Esophagus squamous epithelium (tissue), 4 donors: ENCODE data around the gene PLEKHA8.
A peak's percentile ranks its signal among the peaks of the same experiment; 100 is the strongest.

Experiments used
- POLR2A ChIP-seq, 4 donors: fragments of 450-650 bp; IDR thresholded peaks; one replicate each; pipeline ENCODE4 v1.6.1; 2017; ENCODE audit warnings: antibody characterized with exemption in 4 of 4, mild to moderate bottlenecking in 4 of 4, moderate library complexity in 3 of 4
- TF ChIP-seq, protein P1 (sequence below), 6 experiments: fragments of 450-650 bp in 4 of 6; fragments of 200-600 bp in 2 of 6; sonication (generic) in 2 of 6; IDR thresholded peaks; one replicate each; pipeline ENCODE4 v1.5.1; 2016 to 2019; ENCODE audit warnings: antibody characterized with exemption in 6 of 6, mild to moderate bottlenecking in 4 of 6, moderate library complexity in 4 of 6

- TF ChIP-seq, protein P1, sequence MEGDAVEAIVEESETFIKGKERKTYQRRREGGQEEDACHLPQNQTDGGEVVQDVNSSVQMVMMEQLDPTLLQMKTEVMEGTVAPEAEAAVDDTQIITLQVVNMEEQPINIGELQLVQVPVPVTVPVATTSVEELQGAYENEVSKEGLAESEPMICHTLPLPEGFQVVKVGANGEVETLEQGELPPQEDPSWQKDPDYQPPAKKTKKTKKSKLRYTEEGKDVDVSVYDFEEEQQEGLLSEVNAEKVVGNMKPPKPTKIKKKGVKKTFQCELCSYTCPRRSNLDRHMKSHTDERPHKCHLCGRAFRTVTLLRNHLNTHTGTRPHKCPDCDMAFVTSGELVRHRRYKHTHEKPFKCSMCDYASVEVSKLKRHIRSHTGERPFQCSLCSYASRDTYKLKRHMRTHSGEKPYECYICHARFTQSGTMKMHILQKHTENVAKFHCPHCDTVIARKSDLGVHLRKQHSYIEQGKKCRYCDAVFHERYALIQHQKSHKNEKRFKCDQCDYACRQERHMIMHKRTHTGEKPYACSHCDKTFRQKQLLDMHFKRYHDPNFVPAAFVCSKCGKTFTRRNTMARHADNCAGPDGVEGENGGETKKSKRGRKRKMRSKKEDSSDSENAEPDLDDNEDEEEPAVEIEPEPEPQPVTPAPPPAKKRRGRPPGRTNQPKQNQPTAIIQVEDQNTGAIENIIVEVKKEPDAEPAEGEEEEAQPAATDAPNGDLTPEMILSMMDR (IDR thresholded peaks at IDR 0.05): peak in 1 of 6 experiments; percentile 6
- TF ChIP-seq POLR2A (IDR thresholded peaks at IDR 0.05): peak in 1 of 4 donors; percentile 11
Measured at GRCh38 chr7:30148951-30149459, 120.8 kb downstream of the PLEKHA8 start.
